Erythroblast (primary cell): ENCODE measurements around the gene HOXA4.

ENCODE experiments used
- DNase-seq, 2 experiments: peaks; one replicate each; lab custom pipeline; 2025; lab: John Stamatoyannopoulos, UW
- GATA1 ChIP-seq: IDR thresholded peaks from 2 replicates; pipeline ENCODE4 v1.6.1; 2011; ENCODE audit warnings: low read depth, mild to moderate bottlenecking, control low read depth, low read length, moderate library complexity
- POLR2A ChIP-seq: IDR thresholded peaks from 2 replicates; pipeline ENCODE4 v1.6.1; 2011; ENCODE audit warnings: mild to moderate bottlenecking, low read length

HOXA4 gene

DNA sequence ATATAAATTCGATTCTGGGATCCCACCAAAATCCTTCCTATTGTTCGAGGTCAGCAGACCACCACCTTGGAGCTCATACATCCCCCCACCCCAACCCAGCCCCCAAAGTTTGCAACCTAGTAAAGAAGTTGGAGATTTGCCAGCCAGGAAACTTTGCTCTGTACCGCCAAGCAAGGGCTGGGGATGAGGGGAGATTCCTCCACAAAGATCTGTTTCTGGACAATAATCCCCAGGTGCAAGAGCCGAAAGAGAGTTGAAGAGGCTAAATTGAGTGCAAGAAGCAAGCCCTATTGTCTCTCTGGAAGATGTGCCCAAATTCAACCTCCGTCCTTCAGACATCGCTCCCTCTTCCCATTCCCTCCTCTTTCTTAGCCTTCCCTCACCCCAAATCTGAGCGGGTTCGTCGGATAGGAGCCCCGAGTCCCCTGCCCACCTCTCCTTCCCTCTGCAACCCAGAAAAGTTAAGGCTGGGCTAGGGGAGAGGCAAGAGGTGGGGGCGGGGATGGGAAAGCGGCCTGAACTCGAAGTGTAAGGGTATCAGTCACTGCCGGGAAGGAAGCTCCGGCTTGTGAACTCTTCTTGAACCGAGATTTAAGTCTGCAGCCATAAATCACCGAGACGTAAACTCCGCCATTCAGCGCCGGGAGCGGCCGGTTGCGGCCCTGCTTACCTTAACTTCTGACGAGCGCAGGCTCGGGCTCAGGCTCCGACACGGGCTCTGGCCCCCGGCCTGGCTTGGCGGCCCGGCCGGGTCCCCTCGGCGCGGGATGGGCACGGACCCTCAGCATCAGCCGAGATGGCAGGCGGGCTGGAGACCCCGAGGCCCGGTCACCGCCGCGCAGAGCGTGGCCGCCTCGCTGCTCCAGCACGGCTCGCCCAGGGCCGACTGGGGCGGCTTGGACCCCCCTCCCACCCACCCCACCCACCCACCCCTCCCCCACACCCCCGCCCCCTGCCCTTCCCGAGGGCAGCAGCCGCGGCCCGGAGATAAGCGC, 17.3 kb downstream of the HOXA4 start:
- DNase-seq = no peak
- TF ChIP-seq POLR2A (no peak), GATA1 (no peak)

DNA sequence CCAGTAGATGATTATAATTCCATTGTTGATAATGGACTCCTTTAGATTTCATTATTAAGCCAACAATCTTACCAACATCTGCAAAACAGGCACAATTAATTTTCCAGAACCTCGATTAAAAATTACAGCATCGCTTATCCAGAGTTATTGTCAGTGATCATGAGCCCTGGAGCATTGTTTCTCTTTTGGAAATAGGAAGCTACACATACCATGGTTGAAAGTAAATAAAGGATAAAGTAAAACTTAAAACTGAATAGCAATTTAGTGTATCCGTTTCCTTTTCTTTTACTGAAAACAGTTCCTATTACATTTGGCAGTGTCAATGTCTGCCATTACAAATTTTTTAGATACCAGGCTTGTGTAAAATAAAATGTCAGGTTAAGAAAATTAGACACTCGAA, 18.2 kb downstream of the HOXA4 start:
- no peak for TF ChIP-seq GATA1
- TF ChIP-seq POLR2A = no peak
- DNase-seq = no peak

DNA sequence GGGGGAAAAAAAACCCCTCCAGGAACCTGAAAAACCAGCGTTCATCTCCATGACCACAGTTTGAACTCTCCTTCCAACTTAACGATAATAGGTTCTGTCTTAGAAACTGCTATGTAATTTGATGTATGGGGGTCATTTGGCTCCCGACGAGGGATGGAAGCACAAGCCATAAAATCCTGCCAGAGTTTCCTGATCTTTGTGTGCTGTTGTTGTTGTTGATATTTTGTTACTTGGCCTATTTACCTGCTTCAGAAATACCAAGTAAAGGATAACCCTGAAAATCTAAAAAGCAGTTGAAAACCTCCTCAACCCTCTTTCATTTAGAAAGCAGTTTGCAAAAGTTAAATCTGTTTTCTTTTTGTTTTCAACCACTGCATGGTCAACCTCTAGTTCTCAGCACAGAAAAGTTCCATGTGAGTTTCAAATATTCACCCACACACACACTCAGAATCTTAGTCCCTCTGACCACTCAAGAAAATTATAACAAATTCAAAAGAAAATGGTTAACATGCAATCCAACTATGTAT, 18.7 kb downstream of the HOXA4 start:
- DNase-seq = no peak
- TF ChIP-seq GATA1 (no peak), POLR2A (no peak)

DNA sequence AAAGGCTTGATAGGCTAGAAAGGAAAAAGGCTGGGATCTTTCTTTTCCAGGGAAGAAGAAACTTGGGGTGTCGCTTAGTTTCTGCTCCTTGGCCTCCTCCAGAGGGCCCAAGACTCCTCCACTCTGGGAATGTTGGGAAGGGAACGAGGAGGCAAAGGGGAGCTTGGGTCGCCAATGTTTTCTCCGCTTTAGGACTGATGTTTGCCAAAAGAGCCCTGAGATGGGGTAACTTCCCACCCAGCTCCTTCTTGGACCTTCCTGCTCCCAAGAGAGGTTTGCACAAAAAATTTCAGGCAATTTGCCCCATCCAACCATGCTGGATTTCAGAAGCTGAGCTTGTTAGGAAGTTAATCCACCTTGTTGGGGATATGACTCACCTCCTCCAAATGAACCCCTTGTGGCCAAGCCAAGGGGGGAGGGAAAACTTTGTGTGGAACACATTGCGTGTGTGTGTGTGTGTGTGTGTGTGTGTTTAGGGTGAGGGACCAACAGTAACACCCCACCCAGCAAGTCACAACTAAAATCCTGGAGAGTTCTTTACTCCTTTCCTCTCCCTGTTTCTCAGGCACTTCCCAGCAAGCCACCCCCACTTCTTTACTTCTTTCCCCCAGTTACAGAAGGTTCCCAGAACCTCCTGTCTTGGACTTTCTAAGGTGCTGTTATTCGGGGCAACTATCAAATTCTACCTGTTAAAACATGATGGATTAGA, 19.4 kb downstream of the HOXA4 start:
- no peak for DNase-seq
- TF ChIP-seq GATA1 = no peak
- TF ChIP-seq POLR2A = no peak

DNA sequence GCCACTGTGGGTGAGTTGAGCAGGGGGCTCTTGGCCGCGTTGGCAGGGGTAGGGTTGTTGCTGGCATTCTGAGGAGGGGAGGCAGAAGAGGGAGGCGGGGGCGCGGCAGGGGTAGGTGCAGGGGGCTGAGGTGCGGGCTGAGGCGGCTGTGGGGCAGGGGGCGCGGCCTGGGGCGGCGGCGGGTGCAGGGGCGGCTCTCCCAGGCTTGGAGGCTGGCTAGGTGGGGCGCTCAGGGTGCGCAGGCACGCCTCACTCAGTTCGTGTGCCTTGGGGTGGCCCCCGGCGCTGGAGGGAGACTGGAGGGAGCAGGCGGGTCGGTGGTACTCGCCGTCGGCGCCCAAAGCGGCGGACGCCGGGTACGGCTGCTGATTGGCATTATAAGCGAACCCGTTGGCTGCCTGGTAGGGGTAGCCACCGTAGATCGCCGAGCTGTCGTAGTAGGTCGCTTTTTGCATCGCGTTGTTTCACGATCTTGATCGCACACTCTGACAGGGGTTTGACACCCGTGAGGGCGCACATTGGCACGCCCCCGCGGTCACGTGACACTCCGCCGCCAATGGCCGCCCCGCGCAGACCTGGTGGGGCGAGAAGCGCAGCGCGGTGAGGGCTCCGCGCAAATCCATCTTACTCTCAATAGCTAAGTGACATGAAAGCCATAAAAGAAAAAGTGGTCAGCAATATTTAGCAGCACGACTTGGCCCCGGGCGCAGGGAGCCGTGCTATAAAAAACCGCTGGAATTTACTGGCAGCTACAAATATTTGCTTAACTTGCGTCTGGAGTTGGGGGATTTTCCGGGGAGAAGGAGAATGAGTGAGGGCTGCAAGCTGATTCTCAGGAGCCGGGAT, 20.1 kb downstream of the HOXA4 start:
- TF ChIP-seq POLR2A = no peak
- TF ChIP-seq GATA1 = no peak
- DNase-seq = no peak

DNA sequence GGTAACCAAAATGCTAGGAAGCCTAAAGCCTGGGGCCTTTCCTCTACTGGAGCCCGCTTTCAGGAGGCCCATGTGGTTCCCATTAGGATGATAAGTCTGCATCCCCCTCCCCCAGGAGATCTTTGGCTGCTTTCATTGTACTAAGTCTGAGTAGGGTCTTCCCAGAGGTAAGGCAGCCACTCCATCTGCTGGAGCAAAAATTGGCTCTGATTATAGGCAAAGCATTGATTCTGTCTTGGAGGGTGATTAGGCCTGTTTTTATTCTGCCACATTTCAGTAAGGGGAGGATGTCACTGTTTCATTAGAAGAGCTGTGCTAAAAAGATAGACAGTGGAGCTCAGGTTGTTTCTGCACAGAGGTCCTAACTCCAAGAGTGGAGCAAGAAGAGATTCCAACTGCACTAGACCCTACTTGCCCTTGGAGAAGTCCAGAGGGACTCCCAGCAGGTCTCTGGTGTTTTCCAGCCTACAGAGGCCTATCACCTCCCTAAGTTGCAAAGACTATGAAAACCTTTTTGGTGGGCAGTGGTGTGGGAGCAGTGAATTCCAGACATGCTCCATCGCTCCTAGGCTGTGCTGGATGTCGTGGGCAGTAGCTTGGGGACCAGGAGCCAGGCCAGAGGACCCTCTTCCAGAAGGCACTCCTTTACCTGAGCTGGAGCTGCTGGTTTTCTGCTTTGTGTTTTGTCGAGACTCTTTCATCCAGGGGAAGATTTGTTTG, 20.9 kb downstream of the HOXA4 start:
- no peak for TF ChIP-seq GATA1
- no peak for TF ChIP-seq POLR2A
- DNase-seq = no peak

DNA sequence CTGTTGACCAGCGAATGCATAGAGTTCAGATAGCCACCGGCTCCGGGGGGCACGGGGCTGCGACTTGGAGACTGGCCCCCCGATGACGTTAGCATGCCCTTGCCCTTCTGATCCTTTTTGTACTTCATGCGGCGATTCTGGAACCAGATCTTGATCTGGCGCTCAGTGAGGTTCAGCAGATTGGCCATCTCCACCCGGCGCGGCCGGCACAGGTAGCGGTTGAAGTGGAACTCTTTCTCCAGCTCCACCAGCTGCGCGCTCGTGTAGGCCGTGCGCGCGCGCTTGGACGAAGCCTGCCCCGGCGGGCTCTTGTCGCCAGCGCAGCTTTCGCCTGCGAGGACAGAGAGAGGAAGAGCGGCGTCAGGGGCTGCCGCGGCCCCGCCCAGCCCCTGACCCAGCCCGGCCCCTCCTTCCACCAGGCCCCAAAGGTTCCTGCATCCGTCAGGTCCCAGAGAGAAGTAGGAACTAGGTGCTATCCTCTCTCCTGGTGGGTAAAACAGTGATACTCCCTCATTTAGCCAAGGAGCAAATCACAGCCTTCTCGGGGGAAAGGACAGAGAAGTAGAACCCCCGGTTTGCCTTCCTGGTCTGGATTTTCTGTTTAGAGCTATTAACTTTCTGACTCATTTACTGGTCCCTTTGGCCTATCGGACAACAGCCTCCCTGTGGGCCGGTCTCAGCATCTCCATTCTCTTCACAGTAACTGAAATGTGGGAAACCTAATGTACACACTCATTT, 22.0 kb downstream of the HOXA4 start:
- no peak for TF ChIP-seq POLR2A
- no peak for TF ChIP-seq GATA1
- no peak for DNase-seq

DNA sequence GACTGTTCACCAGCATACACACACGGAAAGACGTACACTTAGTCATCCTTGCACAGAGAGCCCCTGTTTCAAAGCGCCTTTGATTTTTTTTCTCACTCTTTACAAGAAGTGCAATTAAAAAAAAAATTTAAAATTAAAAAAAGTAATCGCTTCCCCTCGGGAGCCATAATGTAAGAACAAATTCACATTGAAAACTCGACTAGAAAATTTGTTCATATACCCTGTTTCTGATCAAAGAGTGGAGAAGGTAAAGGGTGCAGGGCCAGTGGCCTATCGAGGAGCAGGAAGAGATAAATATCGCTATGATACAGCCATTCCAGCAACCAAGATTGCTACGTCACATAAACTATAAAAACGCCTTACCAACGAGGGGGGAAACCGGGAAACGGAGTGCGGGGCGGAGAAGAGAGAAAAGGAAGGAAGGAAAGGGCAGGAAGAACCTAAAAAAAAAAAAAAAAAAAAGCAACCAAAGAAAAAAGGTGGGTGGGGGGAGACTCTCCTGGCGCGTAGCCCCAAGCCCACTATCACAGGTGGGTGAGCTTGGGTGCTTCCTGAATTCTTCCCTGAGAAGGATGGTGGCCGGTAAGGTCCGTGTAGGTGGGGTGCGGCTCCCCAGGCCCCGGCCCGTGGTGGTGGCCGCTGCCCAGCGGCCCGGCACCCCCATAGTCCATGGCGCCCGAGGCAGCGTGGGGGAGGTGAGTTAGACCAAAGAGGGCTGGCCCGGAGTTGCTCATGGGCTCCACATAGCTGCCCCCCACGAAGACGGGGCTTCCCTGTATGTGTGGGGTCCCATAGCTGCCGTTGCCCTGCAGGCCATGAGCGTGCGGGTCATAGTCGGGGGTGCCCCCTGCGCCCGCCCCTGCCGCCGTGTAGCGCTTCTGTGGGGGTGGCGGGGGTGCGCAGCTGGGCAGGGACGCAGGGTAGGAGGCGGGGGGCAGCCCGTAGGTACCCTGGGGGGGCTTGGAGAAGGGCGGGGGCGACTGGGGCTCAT, 22.9 kb downstream of the HOXA4 start:
- no peak for DNase-seq
- TF ChIP-seq POLR2A = no peak
- TF ChIP-seq GATA1 = no peak

DNA sequence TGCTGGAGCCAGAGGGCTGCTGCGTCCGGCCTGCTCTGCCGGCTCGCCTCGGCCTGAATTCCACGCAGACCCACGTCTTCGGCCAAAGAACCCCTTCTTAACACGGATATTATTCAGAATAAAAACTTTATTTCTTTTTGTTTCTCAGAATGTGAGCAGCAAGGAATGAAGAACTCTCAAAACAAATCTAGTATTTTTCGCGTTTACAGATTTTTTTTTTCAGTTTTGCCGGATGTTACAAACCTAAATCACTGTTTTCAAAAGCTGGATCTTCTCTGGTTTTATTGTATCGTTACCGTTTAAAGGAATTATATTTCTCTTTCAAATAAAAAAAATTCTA, 23.7 kb downstream of the HOXA4 start:
- no peak for TF ChIP-seq POLR2A
- TF ChIP-seq GATA1 = no peak
- no peak for DNase-seq

DNA sequence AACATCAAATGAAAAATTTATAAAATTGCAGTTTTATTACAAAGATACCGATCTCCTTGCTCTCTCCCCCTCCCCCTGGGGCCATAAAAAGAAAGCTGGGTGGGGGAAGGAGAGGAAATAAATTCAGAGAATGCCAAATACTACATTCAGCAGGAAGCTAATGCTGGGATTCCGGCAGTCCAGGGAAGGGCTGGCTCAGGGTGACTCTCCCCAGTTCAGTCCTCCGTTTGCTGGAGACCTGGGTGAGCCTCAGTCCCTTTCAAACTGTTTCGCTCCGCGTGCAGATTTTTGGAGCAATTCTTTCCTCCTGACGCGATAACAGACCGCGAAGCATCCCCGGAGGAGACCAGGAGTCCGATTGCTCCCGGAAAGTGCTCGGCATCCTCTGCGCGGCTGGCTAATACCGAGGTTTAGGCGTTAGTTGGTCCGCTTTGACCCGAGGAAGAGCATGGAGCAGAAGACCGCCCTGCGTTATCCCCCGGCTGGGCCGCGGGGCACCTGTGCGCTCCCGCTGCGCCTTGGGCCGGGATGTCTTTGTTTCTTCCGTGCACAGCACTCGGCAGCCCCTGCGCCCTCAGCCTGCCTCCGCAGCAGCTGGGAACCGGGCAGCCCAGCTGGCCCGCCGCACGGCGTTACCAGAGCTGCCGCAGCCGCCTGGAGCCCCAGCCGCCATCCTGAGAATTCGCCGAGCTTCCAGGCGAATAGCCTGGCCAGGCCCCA, 24.2 kb downstream of the HOXA4 start:
- TF ChIP-seq POLR2A (no peak), GATA1 (no peak)
- no peak for DNase-seq
